Neuronal stem cell (in vitro differentiated cells): Measurements from ENCODE around the gene MYZAP.

Source experiments
- DNase-seq: peaks from one replicate; pipeline ENCODE4 v3.0.0-alpha.2; 2013; ENCODE audit warnings: low spot score
- H2AFZ ChIP-seq: one replicate; pipeline ENCODE4 v1.6.1; 2013; ENCODE audit warnings: mild to moderate bottlenecking, low read length, inconsistent platforms
- H2AK5ac ChIP-seq: 2 replicates; pipeline ENCODE4 v1.6.1; 2013; ENCODE audit warnings: low read depth, mild to moderate bottlenecking, inconsistent platforms, low read length, moderate library complexity, mixed read lengths
- H2BK120ac ChIP-seq: 2 replicates; pipeline ENCODE4 v1.6.1; 2013; ENCODE audit warnings: low read depth, mild to moderate bottlenecking, inconsistent platforms, low read length, moderate library complexity, mixed read lengths
- H2BK12ac ChIP-seq: one replicate; pipeline ENCODE4 v1.6.1; 2013; ENCODE audit warnings: low read length, inconsistent platforms
- H2BK15ac ChIP-seq: 2 replicates; pipeline ENCODE4 v1.6.1; 2013; ENCODE audit warnings: mild to moderate bottlenecking, low read length, inconsistent platforms, mixed read lengths
- H2BK5ac ChIP-seq: one replicate; pipeline ENCODE4 v1.6.1; 2013; ENCODE audit warnings: inconsistent platforms, mild to moderate bottlenecking, low read length, moderate library complexity
- H3K14ac ChIP-seq: one replicate; pipeline ENCODE4 v1.6.1; 2013; ENCODE audit warnings: low read length, inconsistent platforms
- H3K18ac ChIP-seq: 2 replicates; pipeline ENCODE4 v1.6.1; 2013; ENCODE audit warnings: low read length, inconsistent platforms
- H3K23ac ChIP-seq: 2 replicates; pipeline ENCODE4 v1.6.1; 2013; ENCODE audit warnings: low read depth, mild to moderate bottlenecking, mixed read lengths, low read length, inconsistent platforms; ENCODE audit not compliant: poor library complexity
- H3K27ac ChIP-seq: replicated peaks from 3 replicates; pipeline ENCODE4 v1.5.1; 2013; ENCODE audit warnings: low read length, inconsistent platforms
- H3K27me3 ChIP-seq, 3 experiments: 2 replicates each; pipeline ENCODE4 v1.6.1; 2013; ENCODE audit warnings: low read length in 3 of 3, mild to moderate bottlenecking in 2 of 3, inconsistent platforms in 1 of 3, low read depth in 1 of 3, mixed read lengths in 1 of 3, moderate library complexity in 1 of 3; ENCODE audit not compliant: control insufficient read depth in 3 of 3, insufficient read depth in 3 of 3
- H3K36me3 ChIP-seq, 2 donors: replicated peaks in 1 of 2; 2 replicates each; pipeline ENCODE4 v1.6.1; 2013; ENCODE audit warnings: low read length in 2 of 2; ENCODE audit not compliant: control insufficient read depth in 2 of 2, insufficient read depth in 2 of 2
- H3K4ac ChIP-seq: 2 replicates; pipeline ENCODE4 v1.6.1; 2013; ENCODE audit warnings: inconsistent platforms, mild to moderate bottlenecking, low read length, moderate library complexity
- H3K4me1 ChIP-seq, 2 donors: 1 replicate in 1 of 2; 2 replicates in 1 of 2; pipeline ENCODE4 v1.6.1; 2013; ENCODE audit warnings: low read length in 2 of 2, low read depth in 1 of 2; ENCODE audit not compliant: control insufficient read depth in 2 of 2, insufficient read depth in 1 of 2
- H3K4me2 ChIP-seq: one replicate; pipeline ENCODE4 v1.6.1; 2013; ENCODE audit warnings: mild to moderate bottlenecking, low read length, inconsistent platforms; ENCODE audit not compliant: insufficient read depth, poor library complexity, severe bottlenecking
- H3K4me3 ChIP-seq, 2 donors: 2 replicates each; pipeline ENCODE4 v1.5.1; 2013; ENCODE audit warnings: low read length in 2 of 2, mild to moderate bottlenecking in 2 of 2, inconsistent platforms in 1 of 2, moderate library complexity in 1 of 2
- H3K79me1 ChIP-seq: one replicate; pipeline ENCODE4 v1.6.1; 2013; ENCODE audit warnings: low read depth, mild to moderate bottlenecking, inconsistent platforms, low read length, moderate library complexity
- H3K9ac ChIP-seq: one replicate; pipeline ENCODE4 v1.6.1; 2013; ENCODE audit warnings: mild to moderate bottlenecking, low read depth, low read length, inconsistent platforms; ENCODE audit not compliant: poor library complexity
- H3K9me3 ChIP-seq, 2 donors: replicated peaks in 1 of 2; 2 replicates each; pipeline versions ENCODE3 to v1.6.1; 2013; ENCODE audit warnings: low read length in 2 of 2, mild to moderate bottlenecking in 2 of 2, inconsistent platforms in 1 of 2, low read depth in 1 of 2, mixed read lengths in 1 of 2, moderate library complexity in 1 of 2; ENCODE audit not compliant: control insufficient read depth in 2 of 2, insufficient read depth in 1 of 2
- H4K8ac ChIP-seq: one replicate; pipeline ENCODE4 v1.6.1; 2013; ENCODE audit warnings: low read depth, mild to moderate bottlenecking, inconsistent platforms, low read length, moderate library complexity
- H4K91ac ChIP-seq: one replicate; pipeline ENCODE4 v1.6.1; 2013; ENCODE audit warnings: low read length, low read depth, mild to moderate bottlenecking, inconsistent platforms; ENCODE audit not compliant: poor library complexity
- WGBS, 2 donors: extraction: QIAGEN DNeasy Blood & Tissue Kit; methylation state at CpG; one replicate each; pipeline ENCODE4 v1.1.7; 2013; ENCODE audit warnings: missing lambda C conversion rate in 2 of 2, mixed read lengths in 1 of 2; ENCODE audit not compliant: insufficient read length in 2 of 2, insufficient replicate concordance in 1 of 2; ENCODE audit errors: extremely low coverage in 2 of 2; 5-methylcytosine and 5-hydroxymethylcytosine counted together

MYZAP gene

GRCh38 chr15:57665194-57665593, 73.5 kb downstream of the MYZAP start:
- H3K9ac ChIP-seq: no peak overlapping the region
- no peak overlapping the region for H3K4ac ChIP-seq
- WGBS, 2 donors: no CpG with 5 or more reads among the region's 2 CpGs
- H4K8ac ChIP-seq: no peak overlapping the region
- no peak overlapping the region for H2BK15ac ChIP-seq
- H2AK5ac ChIP-seq: no peak overlapping the region
- no peaks in the 10 kb centered on the region for H3K9me3 ChIP-seq
- no peak overlapping the region for H3K23ac ChIP-seq
- H4K91ac ChIP-seq: no peak overlapping the region
- H2BK12ac ChIP-seq: no peak overlapping the region
- H2BK120ac ChIP-seq: no peak overlapping the region
- H3K79me1 ChIP-seq: no peaks in the 10 kb centered on the region
- H3K27ac ChIP-seq: no peak overlapping the region
- H3K14ac ChIP-seq: no peak overlapping the region
- H3K4me1 ChIP-seq: no peaks in the 10 kb centered on the region
- H2AFZ ChIP-seq: no peak overlapping the region
- peaks cover 0 to 41% (median 0%) of the 10 kb centered on the region in 3 experiments for H3K27me3 ChIP-seq
- no peaks in the 10 kb centered on the region for H3K36me3 ChIP-seq
- no peak overlapping the region for H3K4me2 ChIP-seq
- DNase-seq: no peak
- no peak overlapping the region for H3K18ac ChIP-seq
- no peak overlapping the region for H2BK5ac ChIP-seq
- no peak overlapping the region for H3K4me3 ChIP-seq

DNA sequence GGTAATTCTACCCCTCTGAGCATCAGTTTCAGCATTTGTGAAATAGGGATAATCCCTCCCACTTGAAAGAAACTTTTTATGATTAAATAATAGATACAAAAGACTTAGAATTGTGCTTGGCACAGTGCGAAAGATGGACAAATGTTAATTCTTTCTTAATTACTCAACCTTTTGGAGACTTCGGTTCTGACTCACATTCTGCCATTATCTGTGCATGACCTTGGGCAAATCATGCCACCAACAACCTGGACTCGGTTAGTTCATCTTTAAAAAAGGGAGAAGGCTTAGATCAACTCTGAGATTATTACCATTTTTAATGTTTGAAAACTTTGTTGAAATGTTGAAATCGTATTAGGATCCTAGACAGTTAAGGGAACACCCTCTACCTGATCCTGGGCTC, 74.2 kb downstream of the MYZAP start:
- Histone ChIP-seq H4K91ac (no peak overlapping the region), H3K27ac (no peak overlapping the region), H2AFZ (no peak overlapping the region), H3K18ac (no peak overlapping the region), H3K14ac (no peak overlapping the region), H2BK12ac (no peak overlapping the region), H3K36me3 (no peaks in the 10 kb centered on the region), H2BK5ac (no peak overlapping the region), H3K4me2 (no peak overlapping the region), H4K8ac (no peak overlapping the region), H2BK15ac (no peak overlapping the region), H2AK5ac (no peak overlapping the region), H3K27me3 (peaks cover 0 to 42% (median 0%) of the 10 kb centered on the region in 3 experiments), H3K4me1 (no peaks in the 10 kb centered on the region), H3K4ac (no peak overlapping the region), H2BK120ac (no peak overlapping the region), H3K9ac (no peak overlapping the region), H3K23ac (no peak overlapping the region), H3K79me1 (no peaks in the 10 kb centered on the region), H3K9me3 (no peaks in the 10 kb centered on the region), H3K4me3 (no peak overlapping the region)
- DNase-seq: no peak
- WGBS, 2 donors: no CpG with 5 or more reads among the region's 4 CpGs

DNA sequence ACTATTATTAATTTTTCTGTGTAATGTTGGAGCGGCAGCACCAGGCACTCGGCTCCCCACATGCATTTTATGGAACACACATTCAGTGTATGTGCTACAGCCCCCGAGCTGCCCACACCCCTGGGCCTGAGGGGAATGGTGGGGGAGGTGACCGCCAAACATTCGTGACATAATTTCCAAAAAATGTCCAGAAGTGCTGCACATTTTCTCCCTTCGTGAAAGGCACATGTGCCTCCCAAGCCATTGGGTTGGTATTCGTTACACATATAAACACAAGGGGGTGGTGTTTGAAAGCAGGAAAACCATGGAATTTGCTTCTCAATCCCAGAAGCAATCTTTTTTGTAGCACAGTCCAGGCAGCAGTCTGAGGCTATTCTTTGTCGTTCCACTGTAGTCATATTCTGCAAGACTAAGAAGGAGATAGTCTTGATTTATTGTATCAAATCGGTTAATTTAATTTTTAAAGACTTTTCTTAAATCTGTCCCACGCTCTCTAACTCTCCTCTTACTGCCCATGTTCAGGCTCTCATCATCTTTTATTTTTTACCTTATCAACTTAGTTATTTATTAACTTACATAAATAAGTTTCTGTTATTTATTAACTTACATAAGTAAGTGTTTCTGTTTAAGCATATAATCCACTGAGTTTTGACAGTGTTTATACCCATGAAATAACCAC, 75.6 kb downstream of the MYZAP start:
- WGBS, 2 donors: no CpG with 5 or more reads among the region's 10 CpGs

DNA sequence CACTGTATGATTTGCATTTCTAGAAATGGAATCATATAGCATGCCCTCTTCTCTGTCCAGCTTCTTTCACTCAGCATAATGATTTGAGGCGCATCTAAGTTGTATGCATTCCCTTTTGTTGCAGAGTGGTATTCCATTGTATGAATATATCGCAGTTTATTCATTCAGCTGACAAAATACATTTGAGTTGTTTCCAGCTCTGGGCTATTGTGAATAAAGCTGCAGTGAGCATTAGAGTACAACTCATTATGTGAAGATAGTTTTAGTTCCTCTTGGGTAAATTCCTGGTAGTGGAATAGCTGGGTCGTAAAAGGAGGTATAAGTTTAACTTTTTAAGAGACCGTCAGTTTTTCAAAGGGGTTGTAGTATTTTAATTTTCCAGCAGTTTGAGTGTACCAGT, 76.3 kb downstream of the MYZAP start:
- H3K14ac ChIP-seq: no peak overlapping the region
- no peaks in the 10 kb centered on the region for H3K79me1 ChIP-seq
- no peak overlapping the region for H3K4me2 ChIP-seq
- H2BK120ac ChIP-seq: no peak overlapping the region
- no peak overlapping the region for H2BK15ac ChIP-seq
- no peak overlapping the region for H3K18ac ChIP-seq
- H3K36me3 ChIP-seq: no peaks in the 10 kb centered on the region
- H3K27me3 ChIP-seq: peaks cover 0 to 32% (median 0%) of the 10 kb centered on the region in 3 experiments
- no peak overlapping the region for H2AFZ ChIP-seq
- H3K27ac ChIP-seq: no peak overlapping the region
- no peak overlapping the region for H3K4me3 ChIP-seq
- no peak overlapping the region for H2BK5ac ChIP-seq
- no peak overlapping the region for H3K23ac ChIP-seq
- no peak overlapping the region for H4K91ac ChIP-seq
- H2BK12ac ChIP-seq: no peak overlapping the region
- DNase-seq: no peak
- no peaks in the 10 kb centered on the region for H3K4me1 ChIP-seq
- H3K9ac ChIP-seq: no peak overlapping the region
- no peak overlapping the region for H3K4ac ChIP-seq
- no peak overlapping the region for H2AK5ac ChIP-seq
- no peak overlapping the region for H4K8ac ChIP-seq
- WGBS, 2 donors: no CpG with 5 or more reads among the region's 4 CpGs
- no peaks in the 10 kb centered on the region for H3K9me3 ChIP-seq

More for the DNA sequence above, 75.6 kb downstream of the MYZAP start:
- Histone ChIP-seq H2BK12ac (no peak overlapping the region), H3K18ac (no peak overlapping the region), H2AK5ac (no peak overlapping the region), H3K4me2 (no peak overlapping the region), H3K4me1 (no peaks in the 10 kb centered on the region), H4K8ac (no peak overlapping the region), H3K27ac (no peak overlapping the region), H3K79me1 (no peaks in the 10 kb centered on the region), H3K14ac (no peak overlapping the region), H3K4me3 (no peak overlapping the region), H2BK120ac (no peak overlapping the region), H3K4ac (no peak overlapping the region), H2AFZ (no peak overlapping the region), H2BK15ac (no peak overlapping the region), H3K9me3 (no peaks in the 10 kb centered on the region), H3K27me3 (peaks cover 0 to 39% (median 0%) of the 10 kb centered on the region in 3 experiments), H3K36me3 (no peaks in the 10 kb centered on the region), H2BK5ac (no peak overlapping the region), H3K9ac (no peak overlapping the region), H3K23ac (no peak overlapping the region), H4K91ac (no peak overlapping the region)
- no peak for DNase-seq
